OCI-LY3 (cell line): ENCODE measurements around the gene PARP2.

Experiments
- H2AFZ ChIP-seq: fragments of 200-600, 300-600 bp; shearing (Covaris generic); 2 replicates; pipeline ENCODE4 v1.6.0; 2014; ENCODE audit warnings: antibody characterized with exemption, low read depth, low read length
- H3K27ac ChIP-seq: fragments of 200-600, 300-600 bp; sonication (generic); 2 replicates; pipeline ENCODE4 v1.5.1; 2014; ENCODE audit warnings: mild to moderate bottlenecking, low read length, moderate library complexity, mixed read lengths
- H3K27me3 ChIP-seq: fragments of 200-600, 300-600 bp; sonication (generic); 2 replicates; pipeline ENCODE4 v1.6.1; 2014; ENCODE audit warnings: low read depth, low read length, mixed read lengths
- H3K36me3 ChIP-seq: fragments of 200-600, 300-600 bp; sonication (generic); replicated peaks from 2 replicates; pipeline ENCODE3; 2014; ENCODE audit warnings: low read depth, low read length, mixed read lengths
- H3K4me1 ChIP-seq: fragments of 300-600, 200-600 bp; sonication (generic); 2 replicates; pipeline ENCODE4 v1.6.1; 2014; ENCODE audit warnings: low read length, mixed read lengths
- H3K4me2 ChIP-seq: fragments of 200-600, 300-600 bp; sonication (generic); 2 replicates; pipeline ENCODE4 v1.6.1; 2014; ENCODE audit warnings: low read length, mixed read lengths
- H3K4me3 ChIP-seq: fragments of 300-600, 200-600 bp; sonication (generic); 2 replicates; pipeline ENCODE4 v1.5.1; 2014; ENCODE audit warnings: antibody characterized with exemption, mild to moderate bottlenecking, low read length, moderate library complexity
- H3K79me2 ChIP-seq: fragments of 300-600, 200-600 bp; shearing (Covaris generic); 2 replicates; pipeline ENCODE4 v1.6.1; 2014; ENCODE audit warnings: mild to moderate bottlenecking, low read length, mixed read lengths
- H3K9ac ChIP-seq: fragments of 300-600, 200-600 bp; shearing (Covaris generic); 2 replicates; pipeline ENCODE4 v1.6.0; 2014; ENCODE audit warnings: mild to moderate bottlenecking, low read length, moderate library complexity
- H3K9me3 ChIP-seq: fragments of 200-600, 300-600 bp; shearing (Covaris generic); 2 replicates; pipeline ENCODE4 v1.6.1; 2014; ENCODE audit warnings: low read length, mixed read lengths; ENCODE audit not compliant: insufficient read depth
- H4K20me1 ChIP-seq: fragments of 200-600, 300-600 bp; sonication (generic); 2 replicates; pipeline ENCODE4 v1.6.1; 2016; ENCODE audit warnings: low read length, mixed read lengths; ENCODE audit not compliant: insufficient read depth
- EZH2phosphoT487 ChIP-seq: fragments of 200-600 bp; shearing (Covaris generic); IDR thresholded peaks from 2 replicates; pipeline ENCODE4 v1.6.1; 2018; ENCODE audit warnings: antibody characterized with exemption, mixed run types, low read depth
- TF ChIP-seq, protein P1 (sequence below): fragments of 200-600, 300-600 bp; sonication (generic); IDR thresholded peaks from 2 replicates; pipeline ENCODE4 v1.5.1; 2014; ENCODE audit warnings: antibody characterized with exemption, low read length, low read depth

Gene PARP2

DNA sequence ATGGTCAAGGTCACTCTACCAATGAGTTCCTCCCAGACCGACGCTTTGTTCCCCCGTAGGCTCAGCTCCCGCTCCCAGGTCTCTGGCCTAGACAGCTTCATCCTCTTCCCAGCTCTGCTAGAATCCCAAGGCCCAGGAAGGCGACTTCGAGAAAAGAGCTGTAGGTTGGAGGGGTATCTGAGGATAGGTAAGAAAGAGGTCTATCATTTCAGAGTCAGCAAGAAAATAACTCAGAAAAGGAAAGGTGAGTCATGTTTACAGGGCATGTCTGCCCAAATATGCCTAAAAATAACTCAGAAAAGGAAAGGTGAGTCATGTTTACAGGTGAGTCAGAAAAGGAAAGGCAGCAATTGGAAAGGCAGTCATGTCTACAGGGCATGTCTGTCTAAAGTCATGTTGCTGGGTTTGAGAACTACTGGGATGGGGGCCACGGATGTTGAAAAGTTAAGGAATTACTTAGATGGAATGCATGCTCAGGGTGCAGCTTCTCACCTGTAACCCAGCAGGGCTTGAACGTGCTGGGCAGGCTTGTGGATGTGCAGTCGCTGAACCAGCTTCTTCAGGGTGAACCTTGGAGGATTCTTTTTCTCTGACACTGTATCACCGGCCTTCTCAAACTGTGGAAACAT lies 57.6 kb downstream of the PARP2 start:
- Histone ChIP-seq H3K9ac (no peak overlapping the region), H3K4me1 (no peaks in the 10 kb centered on the region), H4K20me1 (0 out of 2 replicates have a peak, but pooled peaks cover under 1% of the 10 kb centered on the region), H3K36me3 (peaks cover 54% of the 10 kb centered on the region), H3K4me3 (no peak overlapping the region), H3K4me2 (no peak overlapping the region), H3K9me3 (no peaks in the 10 kb centered on the region), H3K27ac (no peak overlapping the region), H3K27me3 (no peaks in the 10 kb centered on the region), H2AFZ (no peak overlapping the region), H3K79me2 (peaks cover 14% of the 10 kb centered on the region; the same call in 1 of the 2 replicates)
- TF ChIP-seq, protein P1, sequence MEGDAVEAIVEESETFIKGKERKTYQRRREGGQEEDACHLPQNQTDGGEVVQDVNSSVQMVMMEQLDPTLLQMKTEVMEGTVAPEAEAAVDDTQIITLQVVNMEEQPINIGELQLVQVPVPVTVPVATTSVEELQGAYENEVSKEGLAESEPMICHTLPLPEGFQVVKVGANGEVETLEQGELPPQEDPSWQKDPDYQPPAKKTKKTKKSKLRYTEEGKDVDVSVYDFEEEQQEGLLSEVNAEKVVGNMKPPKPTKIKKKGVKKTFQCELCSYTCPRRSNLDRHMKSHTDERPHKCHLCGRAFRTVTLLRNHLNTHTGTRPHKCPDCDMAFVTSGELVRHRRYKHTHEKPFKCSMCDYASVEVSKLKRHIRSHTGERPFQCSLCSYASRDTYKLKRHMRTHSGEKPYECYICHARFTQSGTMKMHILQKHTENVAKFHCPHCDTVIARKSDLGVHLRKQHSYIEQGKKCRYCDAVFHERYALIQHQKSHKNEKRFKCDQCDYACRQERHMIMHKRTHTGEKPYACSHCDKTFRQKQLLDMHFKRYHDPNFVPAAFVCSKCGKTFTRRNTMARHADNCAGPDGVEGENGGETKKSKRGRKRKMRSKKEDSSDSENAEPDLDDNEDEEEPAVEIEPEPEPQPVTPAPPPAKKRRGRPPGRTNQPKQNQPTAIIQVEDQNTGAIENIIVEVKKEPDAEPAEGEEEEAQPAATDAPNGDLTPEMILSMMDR, result no peak
- no peak for TF ChIP-seq EZH2phosphoT487

DNA sequence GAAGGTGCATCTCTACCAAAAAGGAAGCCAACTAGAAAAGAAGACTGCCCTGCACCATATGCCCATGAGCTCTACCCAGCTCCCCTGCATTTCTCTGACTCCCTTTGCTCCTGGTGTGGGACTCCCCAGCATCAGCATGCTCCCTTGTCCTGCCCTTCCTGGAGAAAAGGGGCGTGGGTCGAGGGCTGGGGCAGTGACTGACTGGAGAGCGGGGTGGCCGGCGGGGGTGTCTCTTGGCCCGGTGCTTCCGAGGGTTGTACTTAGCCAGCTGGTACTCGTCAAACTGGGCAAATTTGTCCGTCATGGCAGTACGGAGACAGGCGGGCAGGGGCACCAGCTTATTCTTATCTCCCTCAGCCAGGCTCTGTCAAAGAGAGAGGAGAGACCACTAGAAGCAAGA lies 60.1 kb downstream of the PARP2 start:
- no peaks in the 10 kb centered on the region for H3K27me3 ChIP-seq
- no peak overlapping the region for H3K4me2 ChIP-seq
- peaks cover 54% of the 10 kb centered on the region for H3K36me3 ChIP-seq
- H3K4me3 ChIP-seq, result no peak overlapping the region
- H3K27ac ChIP-seq, result no peak overlapping the region
- 0 out of 2 replicates have a peak, but pooled peaks cover 4% of the 10 kb centered on the region for H4K20me1 ChIP-seq
- H3K4me1 ChIP-seq, result no peaks in the 10 kb centered on the region
- no peak overlapping the region for H3K9ac ChIP-seq
- H3K79me2 ChIP-seq, result peaks cover 22% of the 10 kb centered on the region; the same call in 1 of the 2 replicates
- H3K9me3 ChIP-seq, result no peaks in the 10 kb centered on the region
- H2AFZ ChIP-seq, result no peak overlapping the region
- TF ChIP-seq, protein P1, result no peak
- no peak for TF ChIP-seq EZH2phosphoT487
